RWPE2 (cell line): ENCODE measurements around the gene NAP1L4.
"Not testable (repeated sequence)": the region's sequence is repeated elsewhere in the genome, so short reads cannot be mapped to it uniquely, and the experiment has no call there.

ENCODE experiments used
- ATAC-seq: fragments of 200-7000 bp; cut with Tn5 transposase; 3 replicates; pipeline ENCODE4 v1.9.1; 2021; ENCODE audit warnings: low read depth
- DNase-seq: peaks from one replicate; pipeline ENCODE4 v3.0.0-alpha.2; 2020; ENCODE audit warnings: low spot score
- H3K27ac ChIP-seq: fragments of 450-650 bp; 2 replicates; pipeline ENCODE4 v1.5.1; 2017; ENCODE audit warnings: mild to moderate bottlenecking; ENCODE audit not compliant: poor library complexity, severe bottlenecking
- H3K27me3 ChIP-seq: fragments of 250-450 bp; sonication (Bioruptor Pico); 2 replicates; pipeline ENCODE4 v1.5.1; 2021; ENCODE audit warnings: mild to moderate bottlenecking, moderate library complexity; ENCODE audit not compliant: insufficient read depth, poor library complexity, severe bottlenecking
- H3K36me3 ChIP-seq: fragments of 250-450 bp; sonication (Bioruptor Pico); 2 replicates; pipeline ENCODE4 v1.5.1; 2020; ENCODE audit warnings: low read depth, mild to moderate bottlenecking, moderate library complexity
- H3K4me1 ChIP-seq: fragments of 250-450 bp; sonication (Bioruptor Pico); 2 replicates; pipeline ENCODE4 v1.5.1; 2021; ENCODE audit warnings: mild to moderate bottlenecking, moderate library complexity; ENCODE audit not compliant: insufficient read depth, poor library complexity, severe bottlenecking
- H3K4me3 ChIP-seq: fragments of 250-450 bp; sonication (Bioruptor Pico); 2 replicates; pipeline ENCODE4 v1.5.1; 2021; ENCODE audit warnings: mild to moderate bottlenecking, moderate library complexity; ENCODE audit not compliant: severe bottlenecking
- H3K9me3 ChIP-seq: fragments of 250-450 bp; sonication (Bioruptor Pico); 2 replicates; pipeline ENCODE4 v1.5.1; 2021; ENCODE audit warnings: mild to moderate bottlenecking, moderate library complexity; ENCODE audit not compliant: severe bottlenecking
- TF ChIP-seq, protein P1 (sequence below): fragments of 450-650 bp; IDR thresholded peaks from one replicate; pipeline ENCODE4 v1.5.1; 2017; ENCODE audit warnings: mild to moderate bottlenecking, moderate library complexity; ENCODE audit not compliant: poor library complexity, severe bottlenecking

Gene NAP1L4

DNA sequence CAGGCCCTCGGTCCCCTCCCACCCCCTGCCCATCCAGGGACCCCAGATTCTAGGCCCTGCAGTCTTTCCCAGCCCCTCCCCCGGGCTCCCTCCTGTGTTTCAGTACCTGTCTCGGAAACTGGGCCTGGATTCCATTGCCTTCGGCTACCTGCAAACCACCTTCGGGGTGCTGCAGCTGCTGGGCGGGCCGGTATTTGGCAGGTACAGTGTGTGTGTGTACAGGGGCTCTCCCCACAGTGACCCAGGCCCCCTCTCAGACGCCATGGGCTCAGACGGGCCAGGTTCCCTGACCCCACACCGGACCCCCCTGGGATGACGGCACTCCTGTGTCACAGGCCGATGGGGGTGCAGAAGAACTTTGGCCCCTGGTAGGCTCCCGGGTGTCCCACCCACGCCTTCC lies 84.0 kb downstream of the NAP1L4 start:
- Histone ChIP-seq H3K4me1 (peaks cover 32% of the 10 kb centered on the region), H3K9me3 (no peaks in the 10 kb centered on the region), H3K27ac (no peak overlapping the region), H3K27me3 (no peaks in the 10 kb centered on the region), H3K36me3 (peaks cover 10% of the 10 kb centered on the region; the same call in 1 of the 2 replicates), H3K4me3 (no peak overlapping the region)
- ATAC-seq (no peak), DNase-seq (no peak)
- TF ChIP-seq, protein P1, sequence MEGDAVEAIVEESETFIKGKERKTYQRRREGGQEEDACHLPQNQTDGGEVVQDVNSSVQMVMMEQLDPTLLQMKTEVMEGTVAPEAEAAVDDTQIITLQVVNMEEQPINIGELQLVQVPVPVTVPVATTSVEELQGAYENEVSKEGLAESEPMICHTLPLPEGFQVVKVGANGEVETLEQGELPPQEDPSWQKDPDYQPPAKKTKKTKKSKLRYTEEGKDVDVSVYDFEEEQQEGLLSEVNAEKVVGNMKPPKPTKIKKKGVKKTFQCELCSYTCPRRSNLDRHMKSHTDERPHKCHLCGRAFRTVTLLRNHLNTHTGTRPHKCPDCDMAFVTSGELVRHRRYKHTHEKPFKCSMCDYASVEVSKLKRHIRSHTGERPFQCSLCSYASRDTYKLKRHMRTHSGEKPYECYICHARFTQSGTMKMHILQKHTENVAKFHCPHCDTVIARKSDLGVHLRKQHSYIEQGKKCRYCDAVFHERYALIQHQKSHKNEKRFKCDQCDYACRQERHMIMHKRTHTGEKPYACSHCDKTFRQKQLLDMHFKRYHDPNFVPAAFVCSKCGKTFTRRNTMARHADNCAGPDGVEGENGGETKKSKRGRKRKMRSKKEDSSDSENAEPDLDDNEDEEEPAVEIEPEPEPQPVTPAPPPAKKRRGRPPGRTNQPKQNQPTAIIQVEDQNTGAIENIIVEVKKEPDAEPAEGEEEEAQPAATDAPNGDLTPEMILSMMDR, result no peak

DNA sequence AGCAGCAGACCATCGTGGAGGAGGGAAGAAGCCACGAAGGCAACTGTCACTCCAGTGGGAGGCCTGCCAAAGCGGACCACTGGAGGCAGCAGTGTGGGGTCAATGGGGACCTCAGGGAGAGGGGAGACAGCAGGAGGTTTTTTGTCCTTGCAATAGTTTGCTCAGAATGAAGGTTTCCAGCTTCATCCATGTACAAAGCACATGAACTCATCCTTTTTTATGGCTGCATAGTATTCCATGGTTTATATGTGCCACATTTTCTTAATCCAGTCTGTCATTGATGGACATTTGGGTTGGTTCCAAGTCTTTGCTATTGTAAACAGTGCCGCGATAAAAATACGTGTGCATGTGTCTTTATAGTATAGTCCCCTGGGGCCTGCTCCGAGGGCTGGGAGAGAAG lies 86.8 kb downstream of the NAP1L4 start:
- not testable (repeated sequence) for ATAC-seq, H3K27ac ChIP-seq, DNase-seq, H3K9me3 ChIP-seq, H3K4me3 ChIP-seq, H3K36me3 ChIP-seq, H3K27me3 ChIP-seq
- peaks cover 14% of the 10 kb centered on the region for H3K4me1 ChIP-seq

DNA sequence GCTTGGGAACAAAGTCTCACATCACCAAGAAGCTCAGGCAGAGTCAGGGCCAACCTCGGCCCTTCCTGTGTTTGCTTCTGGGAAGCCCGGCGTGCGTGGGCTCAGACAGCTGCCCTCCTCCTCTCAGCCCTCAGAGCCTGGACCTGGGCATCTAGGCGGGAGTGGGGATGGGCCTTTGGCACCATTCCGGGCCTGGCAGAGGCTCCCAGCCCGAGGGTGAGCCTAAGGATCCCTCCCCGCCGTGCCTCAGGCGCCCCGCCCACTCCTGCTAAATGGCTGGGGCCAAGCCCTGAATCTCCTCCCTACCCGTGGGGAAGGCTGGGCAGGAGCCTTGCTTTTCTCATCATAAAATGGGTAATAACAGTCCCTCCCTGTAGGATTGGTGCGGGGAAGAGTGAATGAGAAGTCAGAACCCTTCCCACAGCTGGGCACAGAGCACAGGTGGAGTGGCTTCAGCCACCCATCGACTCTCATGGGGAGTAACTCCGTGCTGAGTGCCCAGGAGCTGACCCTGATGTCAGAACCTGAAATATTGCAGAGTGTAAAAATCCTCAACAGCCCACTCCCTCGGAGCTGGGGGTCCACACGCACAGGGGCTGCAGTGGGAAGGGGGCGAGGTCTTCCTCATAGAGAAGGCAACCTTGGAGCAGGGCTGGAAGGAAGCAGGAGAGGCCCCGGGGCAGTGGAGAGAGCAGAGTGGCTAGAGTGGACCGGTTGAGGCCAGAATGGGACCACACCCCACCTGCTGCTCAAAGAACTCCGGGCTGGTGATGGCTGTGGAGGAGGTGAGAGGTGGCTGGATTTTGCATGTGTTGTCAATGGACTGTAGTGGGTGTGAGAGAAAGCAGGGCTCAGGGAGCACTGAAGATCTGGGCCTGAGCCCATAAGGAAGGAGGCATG lies 87.7 kb downstream of the NAP1L4 start:
- ATAC-seq (peak; percentile 14; the same call in 2 of the 3 replicates), DNase-seq (no peak)
- H3K9me3 ChIP-seq, result no peaks in the 10 kb centered on the region
- peaks cover 10% of the 10 kb centered on the region; the same call in 1 of the 2 replicates for H3K36me3 ChIP-seq
- peak overlapping the region; percentile 67 for H3K27ac ChIP-seq
- peaks cover 18% of the 10 kb centered on the region for H3K4me1 ChIP-seq
- H3K4me3 ChIP-seq, result no peak overlapping the region
- no peaks in the 10 kb centered on the region for H3K27me3 ChIP-seq
- TF ChIP-seq, protein P1, result no peak

DNA sequence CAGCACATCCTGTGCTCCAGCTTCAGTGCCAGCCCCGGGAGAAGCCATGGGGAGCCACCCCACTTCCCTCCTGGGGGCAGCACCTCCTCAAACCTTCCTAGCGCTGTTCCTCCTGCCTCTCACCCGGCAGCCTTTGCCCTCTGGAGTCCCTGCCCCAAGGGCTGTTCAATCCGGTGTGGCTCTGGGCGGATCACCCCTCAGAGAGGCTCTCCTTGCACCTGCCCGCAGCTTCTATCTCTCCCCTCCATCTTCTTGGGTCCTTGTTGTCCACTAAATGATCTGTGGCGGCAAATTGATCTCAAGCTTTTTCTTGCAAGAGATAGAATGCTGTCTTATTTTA lies 88.5 kb downstream of the NAP1L4 start:
- peak overlapping the region; percentile 43 for H3K4me3 ChIP-seq
- H3K36me3 ChIP-seq, result peaks cover 10% of the 10 kb centered on the region; the same call in 1 of the 2 replicates
- no peaks in the 10 kb centered on the region for H3K27me3 ChIP-seq
- DNase-seq, result no peak
- peak overlapping the region; percentile 67 for H3K27ac ChIP-seq
- no peak for ATAC-seq
- H3K9me3 ChIP-seq, result no peaks in the 10 kb centered on the region
- TF ChIP-seq, protein P1, result no peak
- H3K4me1 ChIP-seq, result peaks cover 25% of the 10 kb centered on the region

DNA sequence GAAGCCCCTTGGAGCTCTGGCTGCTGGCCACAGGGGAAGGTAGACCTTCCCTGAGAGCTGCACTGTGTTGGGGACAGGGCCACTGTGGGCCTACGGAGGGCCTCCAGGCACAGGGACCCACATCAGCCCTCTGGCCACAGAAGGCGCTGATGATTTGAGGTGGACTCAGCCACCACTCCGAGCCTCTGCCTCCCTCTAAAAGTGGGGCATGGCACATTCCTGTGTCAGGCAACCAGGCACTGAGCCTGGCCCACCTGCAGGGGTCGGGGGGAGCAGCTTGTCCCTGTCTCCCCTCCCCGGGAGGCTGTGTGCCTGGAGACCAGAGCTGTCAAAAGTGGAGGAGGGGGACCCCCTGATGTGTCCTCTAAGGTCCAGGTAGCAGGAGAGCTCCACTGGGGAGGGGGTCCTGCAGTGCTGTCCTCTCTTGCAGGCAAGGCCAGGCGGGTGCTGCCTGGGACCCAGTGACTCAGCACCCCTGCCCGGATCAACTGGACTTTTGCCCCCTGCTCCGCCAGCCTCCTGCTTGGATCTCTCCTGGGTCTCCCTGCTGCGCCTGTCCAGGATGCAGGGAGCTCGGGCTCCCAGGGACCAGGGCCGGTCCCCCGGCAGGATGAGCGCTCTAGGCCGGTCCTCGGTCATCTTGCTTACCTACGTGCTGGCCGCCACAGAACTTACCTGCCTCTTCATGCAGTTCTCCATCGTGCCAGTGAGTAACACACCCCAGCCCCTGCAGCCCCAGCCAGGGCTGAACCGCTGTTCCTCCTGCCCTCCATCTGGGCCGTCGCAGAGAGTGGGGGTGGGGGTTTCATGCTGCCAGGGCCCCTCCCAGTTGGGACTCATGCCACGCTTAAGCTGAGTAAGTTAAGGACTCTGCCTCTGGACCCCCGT lies 89.1 kb downstream of the NAP1L4 start:
- TF ChIP-seq, protein P1, result no peak
- H3K27me3 ChIP-seq, result no peaks in the 10 kb centered on the region
- H3K36me3 ChIP-seq, result peaks cover 10% of the 10 kb centered on the region; the same call in 1 of the 2 replicates
- DNase-seq (no peak), ATAC-seq (peak; percentile 1; the same call in 2 of the 3 replicates)
- peaks cover 29% of the 10 kb centered on the region for H3K4me1 ChIP-seq
- H3K4me3 ChIP-seq, result peak overlapping the region; percentile 43
- H3K9me3 ChIP-seq, result no peaks in the 10 kb centered on the region
- peak overlapping the region; percentile 67 for H3K27ac ChIP-seq
